ENCODE results near the gene PRAMEF7.
"Not testable (repeated sequence)": the region's sequence is repeated elsewhere in the genome, so short reads cannot be mapped to it uniquely, and the experiment has no call there.

PRAMEF7 gene

GRCh38 chr1:12916310-12916709, at the start of gene PRAMEF7:
Gene PRAMEF7 (plus strand): TSS chr1:12916610. CDS start chr1:12917693, 1,083 bp downstream.
- not testable (repeated sequence) for DNase-seq (ENCODE audit: low read depth in 2 of 2)

DNA sequence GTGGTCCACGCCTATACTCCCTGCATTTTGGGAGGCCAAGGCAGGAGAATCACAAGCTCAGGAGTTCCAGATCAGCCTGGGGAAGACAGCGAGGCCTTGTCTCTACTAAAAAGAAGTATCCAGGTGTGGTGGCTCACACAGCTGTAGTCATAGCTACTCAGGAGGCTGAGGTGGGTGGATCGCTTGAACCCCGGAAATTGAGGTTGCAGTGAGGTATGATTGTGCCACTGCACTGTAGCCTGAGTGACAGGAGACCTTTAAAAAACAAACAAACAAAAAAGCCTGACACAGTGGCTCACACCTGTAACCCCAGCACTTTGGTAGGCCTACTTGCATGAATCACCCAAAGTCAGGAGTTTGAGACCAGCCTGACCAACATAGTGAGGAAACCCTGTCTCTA, 38.0 kb upstream of the PRAMEF7 start:
- DNase-seq (ENCODE audit: low read depth in 2 of 2): not testable (repeated sequence)

DNA sequence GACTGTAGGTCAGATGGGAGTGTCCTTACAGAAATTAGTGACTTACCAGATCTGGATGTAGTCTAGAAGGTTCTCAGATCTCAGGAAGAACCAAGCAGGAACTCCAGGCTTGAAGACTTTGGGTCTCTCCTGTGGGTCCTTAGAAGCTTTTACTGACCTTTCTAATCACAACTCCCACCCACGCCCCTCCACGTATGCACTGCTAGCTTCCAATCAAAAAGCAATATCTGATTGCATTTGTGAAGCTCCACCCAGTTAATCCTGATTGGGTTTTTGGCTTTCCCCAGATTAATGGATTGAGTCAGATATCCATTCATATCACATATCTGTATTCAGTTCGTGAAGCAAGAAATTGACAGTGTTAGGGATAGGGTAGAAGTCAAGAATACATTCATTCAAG, 30.3 kb upstream of the PRAMEF7 start, which contains the start of gene PRAMEF4:
TSS of gene PRAMEF4 (minus strand) at position 101 of the 400 bp plus-strand sequence. CDS start 2,807 bp downstream, outside the sequence.
- not testable (repeated sequence) for DNase-seq (ENCODE audit: low read depth in 2 of 2)

DNA sequence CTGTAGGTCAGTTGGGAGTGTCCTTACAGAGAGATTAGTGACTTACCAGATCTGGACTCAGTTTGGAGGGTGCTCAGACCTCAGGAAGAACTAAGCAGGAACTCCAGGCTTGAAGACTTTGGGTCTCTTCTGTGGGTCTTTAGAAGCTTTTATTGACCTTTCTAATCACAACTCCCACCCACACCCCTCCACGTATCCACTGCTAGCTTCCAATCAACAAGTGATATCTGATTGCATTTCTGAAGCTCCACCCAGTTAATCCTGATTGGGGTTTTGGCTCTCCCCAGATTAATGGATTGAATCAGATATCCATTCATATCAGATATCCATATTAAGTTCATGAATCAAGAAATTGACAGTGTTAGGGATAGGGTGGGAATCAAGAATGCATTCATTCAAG, 18.2 kb upstream of the PRAMEF7 start, which contains the start of gene PRAMEF10:
TSS of gene PRAMEF10 (minus strand) at position 101 of the 400 bp plus-strand sequence. CDS start 2,423 bp downstream, outside the sequence.
- DNase-seq (ENCODE audit: low read depth in 2 of 2): not testable (repeated sequence)

DNA sequence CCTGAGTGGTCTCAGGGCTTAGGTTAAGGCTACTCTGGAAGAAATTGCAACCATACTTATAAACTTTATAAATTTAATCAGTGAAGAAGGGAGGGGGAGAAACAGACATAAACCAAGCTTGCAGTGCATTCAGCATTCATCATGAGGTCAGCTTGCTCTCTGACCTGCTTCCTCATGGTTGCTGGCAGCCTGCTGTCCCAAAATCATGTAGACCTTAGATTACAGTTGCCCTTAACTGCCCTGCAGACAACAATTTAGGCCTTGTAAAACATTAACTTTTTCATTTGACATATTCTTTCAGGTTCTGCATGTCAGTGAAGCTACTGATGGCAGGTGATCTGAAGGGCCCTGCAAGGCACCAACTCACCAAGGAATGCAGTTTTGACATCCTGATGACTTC, 17.2 kb upstream of the PRAMEF7 start:
- not testable (repeated sequence) for DNase-seq (ENCODE audit: low read depth in 2 of 2)

DNA sequence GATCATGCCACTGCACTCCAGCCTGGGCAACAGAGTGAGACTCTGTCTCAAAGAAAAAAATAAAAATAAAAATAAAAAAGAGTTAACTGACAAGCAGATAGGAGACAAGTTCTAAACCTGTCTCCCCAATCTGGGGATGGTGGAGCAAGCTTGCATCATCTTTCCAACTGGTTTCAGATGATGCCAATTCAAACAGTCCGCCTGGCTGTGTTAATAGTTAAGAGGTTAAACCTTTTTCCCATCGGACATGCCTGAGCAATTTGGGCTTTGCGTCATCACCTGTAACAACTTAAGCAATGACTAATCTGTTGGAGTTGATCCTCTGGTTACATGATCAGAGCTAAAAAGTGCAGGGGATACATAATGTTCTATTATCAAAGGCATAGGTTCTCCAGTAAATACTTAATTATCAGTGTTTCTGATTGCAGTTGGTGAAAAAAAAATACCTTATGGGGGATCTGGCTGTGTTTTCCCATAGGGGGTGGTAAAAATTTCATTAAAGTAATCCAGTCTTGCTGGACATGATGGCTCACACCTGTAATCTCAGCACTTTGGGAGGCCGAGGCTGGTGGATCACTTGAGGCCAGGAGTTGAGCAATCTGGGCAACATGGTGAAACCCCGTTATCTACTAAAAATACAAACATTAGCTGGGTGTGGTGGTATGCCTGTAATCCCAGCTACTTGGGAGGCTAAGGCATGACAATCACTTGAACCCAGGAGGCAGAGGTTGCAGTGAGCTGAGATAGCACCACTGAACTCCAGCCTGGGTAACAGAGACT, 12.4 kb upstream of the PRAMEF7 start:
- DNase-seq (ENCODE audit: low read depth in 2 of 2): not testable (repeated sequence)

- DNase-seq (ENCODE audit: low read depth in 2 of 2): not testable (repeated sequence)
These were observed 5.3 kb downstream of the PRAMEF7 start for GRCh38 chr1:12921749-12922148.

GRCh38 chr1:12924368-12924767, 8.0 kb downstream of the PRAMEF7 start:
- not testable (repeated sequence) for DNase-seq (ENCODE audit: low read depth in 2 of 2)

DNA sequence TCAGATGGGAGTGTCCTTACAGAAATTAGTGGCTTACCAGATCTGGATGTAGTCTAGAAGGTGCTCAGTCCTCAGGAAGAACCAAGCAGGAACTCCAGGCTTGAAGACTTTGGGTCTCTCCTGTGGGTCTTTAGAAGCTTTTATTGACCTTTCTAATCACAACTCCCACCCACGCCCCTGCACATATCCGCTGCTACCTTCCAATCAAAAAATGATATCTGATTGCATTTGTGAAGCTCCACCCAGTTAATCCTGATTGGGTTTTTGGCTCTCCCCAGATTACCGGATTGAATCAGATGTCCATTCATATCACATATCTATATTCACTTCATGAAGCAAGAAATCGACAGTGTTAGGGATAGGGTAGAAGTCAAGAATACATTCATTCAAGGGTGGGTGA, 31.1 kb downstream of the PRAMEF7 start, which contains the start of gene PRAMEF6:
TSS of gene PRAMEF6 (minus strand) at position 101 of the 400 bp plus-strand sequence. CDS start 5,062 bp downstream, outside the sequence.
- not testable (repeated sequence) for DNase-seq (ENCODE audit: low read depth in 2 of 2)

All from fibroblast of skin of left quadriceps (primary cell).